T-helper 22 cell (primary cell): ENCODE results near the gene CD109.

Experiments used
- DNase-seq: peaks from one replicate; pipeline ENCODE4 v3.0.0-alpha.2; 2020; ENCODE audit warnings: low read depth

Gene CD109

DNA sequence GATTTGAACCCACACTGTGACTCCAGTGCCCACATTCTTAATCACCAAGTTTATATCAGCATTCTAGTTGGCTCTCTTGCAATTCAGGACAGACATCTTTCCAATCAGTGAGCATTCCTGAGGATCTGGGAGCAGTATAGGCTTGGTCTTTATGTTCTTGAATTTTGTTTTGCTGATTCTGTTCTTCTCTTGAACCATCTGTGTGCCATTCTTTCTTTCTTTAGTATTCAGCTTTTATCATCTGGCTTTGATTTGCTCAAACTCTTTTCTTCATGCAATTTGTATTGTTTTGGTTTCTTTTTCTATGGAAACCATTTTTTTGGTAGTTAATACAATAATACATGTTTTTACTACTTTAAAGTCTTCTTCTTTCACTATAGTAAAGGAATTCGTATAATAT lies 162.4 kb downstream of the CD109 start:
- DNase-seq = no peak

DNA sequence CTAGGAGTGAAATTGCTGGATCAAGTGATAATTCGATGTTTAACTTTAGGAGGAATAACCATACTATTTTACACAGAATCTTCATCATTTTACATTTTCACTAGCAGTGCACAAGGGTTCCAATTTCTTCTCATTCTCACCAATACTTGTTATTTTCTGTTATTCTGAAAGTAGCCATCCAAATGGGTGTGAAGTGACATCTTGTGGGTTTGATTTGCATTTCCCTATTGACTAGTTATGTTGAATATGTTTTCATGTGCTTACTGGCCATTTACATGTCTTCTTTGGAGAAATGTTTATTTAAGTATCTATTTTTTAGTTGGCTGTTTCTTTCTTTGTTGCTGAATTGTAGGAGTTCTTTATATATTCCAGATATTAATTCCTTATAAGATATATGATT lies 164.3 kb downstream of the CD109 start:
- DNase-seq = no peak

- DNase-seq = no peak
Measured at GRCh38 chr6:73866305-73866704, 170.3 kb downstream of the CD109 start.

- DNase-seq = no peak
Measured at GRCh38 chr6:73867411-73867810, 171.4 kb downstream of the CD109 start.

DNA sequence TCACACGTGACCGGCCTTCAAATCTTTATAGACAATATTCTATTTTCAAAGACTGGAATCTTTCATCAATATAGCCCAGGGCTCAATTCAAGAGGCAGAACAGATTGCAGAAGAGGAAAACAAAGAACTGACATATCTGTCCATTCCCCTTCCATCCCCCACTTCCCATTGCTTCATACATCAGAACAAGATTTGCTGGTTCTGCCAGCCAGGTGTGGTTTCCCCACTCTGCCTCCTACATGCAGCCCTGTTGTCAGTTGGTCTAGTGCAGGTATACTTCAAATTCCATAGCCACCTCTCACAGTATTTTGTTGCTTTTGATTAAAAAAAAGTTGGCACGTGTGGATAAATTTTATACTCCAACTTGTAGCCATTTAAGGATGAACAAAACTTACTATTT lies 174.9 kb downstream of the CD109 start:
- DNase-seq = no peak

- no peak for DNase-seq
Measured at GRCh38 chr6:73873081-73873480, 177.1 kb downstream of the CD109 start.
